K562 (cell line): ENCODE results near the gene HADHB. TPM values are rescaled to one million over a fixed set of nuclear protein-coding genes. Genes with fewer than 3 reads are reported as not detected.

Experiments used
- ATAC-seq: fragments of 200-7000 bp; cut with Tn5 transposase; 3 replicates; pipeline ENCODE4 v1.9.1; 2020; ENCODE audit warnings: moderate library complexity
- BruUV-seq: library from RNA; stranded (reverse); fragments of 400-500 nt; replicated peaks from 2 replicates; lab custom pipeline; 2021; lab: Mats Ljungman, UMichigan
- CTCF ChIA-PET: fragments of 300-600 bp; formaldehyde crosslinking; extraction: SDS; loops from one replicate; lab custom pipeline; 2021; ENCODE audit warnings: low intra/inter-chr PET ratio; lab: Yijun Ruan, JAX
- POLR2A ChIA-PET: fragments of 300-600, 350-650 bp; sonication (Branson Sonifier 250); formaldehyde crosslinking; extraction: SDS; loops from one replicate; lab custom pipeline; 2021; ENCODE audit warnings: antibody characterized with exemption, inconsistent platforms; lab: Yijun Ruan, JAX
- DNase-seq, 4 experiments: peaks; one replicate each; pipeline versions ENCODE4 v3.0.0 to v3.0.0-alpha.2; 2011 to 2018; ENCODE audit warnings: low spot score in 3 of 4, mixed read lengths in 3 of 4; ENCODE audit errors: extremely low read depth in 1 of 4
- FAIRE-seq: peaks from 2 replicates; lab custom pipeline; 2011; peaks lifted over from hg19 to GRCh38; lab: Jason Lieb, UNC
- H2AFZ ChIP-seq: 2 replicates; pipeline ENCODE4 v1.6.0; 2011; ENCODE audit warnings: low read depth, low read length, control low read depth, inconsistent platforms
- H3K27ac ChIP-seq: fragments of 200-600 bp; 3 replicates; pipeline ENCODE4 v1.8.0; 2011; ENCODE audit warnings: low read depth, mild to moderate bottlenecking, control low read depth, inconsistent platforms, low read length, moderate library complexity, mixed read lengths; ENCODE audit errors: extremely low read depth
- H3K27me3 ChIP-seq, 2 experiments: fragments of 300-600 bp in 1 of 2; 2 replicates in 1 of 2; 3 replicates in 1 of 2; pipeline versions ENCODE4 v1.6.0 to v1.8.0; 2011; ENCODE audit warnings: inconsistent platforms in 2 of 2, low read length in 2 of 2, mild to moderate bottlenecking in 1 of 2, mixed read lengths in 1 of 2, moderate library complexity in 1 of 2; ENCODE audit not compliant: control insufficient read depth in 2 of 2, insufficient read depth in 2 of 2
- H3K36me3 ChIP-seq: fragments of 300-600 bp; 3 replicates; pipeline ENCODE4 v1.8.0; 2011; ENCODE audit warnings: mild to moderate bottlenecking, low read length, inconsistent platforms; ENCODE audit not compliant: control insufficient read depth, insufficient read depth
- H3K4me1 ChIP-seq, 2 experiments: fragments of 200-600 bp in 1 of 2; replicated peaks in 1 of 2; 2 replicates in 1 of 2; 3 replicates in 1 of 2; pipeline versions ENCODE4 v1.5.1 to v1.8.0; 2011; ENCODE audit warnings: inconsistent platforms in 2 of 2, low read length in 2 of 2, mild to moderate bottlenecking in 1 of 2, mixed read lengths in 1 of 2, moderate library complexity in 1 of 2; ENCODE audit not compliant: control insufficient read depth in 2 of 2, insufficient read depth in 2 of 2
- H3K4me2 ChIP-seq: 2 replicates; pipeline ENCODE4 v1.6.1; 2011; ENCODE audit warnings: low read length, control low read depth, inconsistent platforms, mixed read lengths; ENCODE audit not compliant: insufficient read depth
- H3K4me3 ChIP-seq: fragments of 200-600 bp; sonication (generic), shearing (Covaris generic); 2 replicates; pipeline ENCODE4 v1.5.1; 2016; ENCODE audit warnings: control low read depth, inconsistent platforms
- H3K79me2 ChIP-seq: fragments of 200-600 bp; 3 replicates; pipeline ENCODE4 v1.8.0; 2011; ENCODE audit warnings: low read length, inconsistent platforms; ENCODE audit not compliant: control insufficient read depth, insufficient read depth
- H3K9ac ChIP-seq, 2 experiments: 2 replicates each; pipeline versions ENCODE4 v1.6.0 to v1.6.1; 2011; ENCODE audit warnings: low read depth in 2 of 2, low read length in 2 of 2, control low read depth in 1 of 2, inconsistent platforms in 1 of 2, mild to moderate bottlenecking in 1 of 2, mixed read lengths in 1 of 2; ENCODE audit not compliant: insufficient read depth in 1 of 2
- H3K9me1 ChIP-seq: one replicate; pipeline ENCODE4 v1.6.0; 2011; ENCODE audit warnings: inconsistent platforms, mild to moderate bottlenecking, low read length, moderate library complexity; ENCODE audit not compliant: control insufficient read depth, insufficient read depth
- H3K9me3 ChIP-seq: replicated peaks from 2 replicates; pipeline ENCODE4 v1.5.1; 2011; ENCODE audit warnings: low read depth, low read length, inconsistent platforms; ENCODE audit not compliant: control insufficient read depth, insufficient read depth
- H4K20me1 ChIP-seq: replicated peaks from 2 replicates; pipeline ENCODE4 v1.6.1; 2011; ENCODE audit warnings: low read length, inconsistent platforms, mixed read lengths; ENCODE audit not compliant: control insufficient read depth, insufficient read depth
- CBFA2T3 ChIP-seq: fragments of 450-650 bp; IDR thresholded peaks from 2 replicates; pipeline ENCODE4 v1.6.1; 2017
- EGR1 ChIP-seq: fragments of 450-650 bp; conservative IDR thresholded peaks from 2 replicates; pipeline ENCODE4 v1.6.1; 2017; ENCODE audit warnings: mild to moderate bottlenecking
- ELF4 ChIP-seq: fragments of 450-650 bp; formaldehyde crosslinking; IDR thresholded peaks from 2 replicates; pipeline ENCODE4 v1.4.0; 2022; ENCODE audit warnings: missing genetic modification characterization
- RFX1 ChIP-seq: fragments of 450-650 bp; IDR thresholded peaks from 2 replicates; pipeline ENCODE4 v1.6.1; 2016; ENCODE audit warnings: mild to moderate bottlenecking, moderate library complexity
- ZNF695 ChIP-seq: fragments of 450-650 bp; formaldehyde crosslinking; IDR thresholded peaks from 2 replicates; pipeline ENCODE4 v1.4.0; 2020; ENCODE audit warnings: mild to moderate bottlenecking, moderate library complexity
- WGBS: fragments of 100-300 bp; shearing (Covaris generic); methylation state at CpG from one replicate; pipeline ENCODE4 v1.1.6; 2016; ENCODE audit warnings: low coverage, mixed read lengths; ENCODE audit not compliant: insufficient coverage; ENCODE audit errors: missing lambda C conversion rate; 5-methylcytosine and 5-hydroxymethylcytosine counted together
- in situ Hi-C: fragments of 300-500 bp; cut with MboI; formaldehyde crosslinking; loops from 4 replicates; pipeline ENCODE4 v1.15.0; 2018; ENCODE audit warnings: inconsistent platforms, mixed read lengths
- intact Hi-C: fragments of 100-400 bp; cut with micrococcal nuclease; formaldehyde crosslinking; loops from 2 replicates; pipeline ENCODE4 v1.14.2; 2022
- polyA plus RNA-seq, 8 experiments: library from polyadenylated mRNA; depleted of rRNA in 4 of 8; stranded (reverse) in 5 of 8; unstranded in 3 of 8; fragments of >200 nt; fragmentation: Nextera tagmentation in 2 of 8; fragmentation: Illumina TruSeq in 1 of 8; extraction: Ambion mirVana in 2 of 8; extraction: Trizol in 1 of 8; gene quantifications; 2 replicates each; pipeline versions ENCODE4 v1.2.1 to v1.2.3, GENCODE V29; 2011 to 2014; ENCODE audit warnings: inconsistent platforms in 1 of 8, missing spikeins in 1 of 8
- total RNA-seq, 7 experiments: library from RNA; depleted of rRNA in 6 of 7; stranded (reverse); fragments of >200 nt in 6 of 7; fragmentation: Illumina TruSeq in 2 of 7; extraction: Trizol in 2 of 7; gene quantifications; 2 replicates each; pipeline versions ENCODE4 v1.2.1 to v1.2.3, GENCODE V29; 2011 to 2021; ENCODE audit warnings: low replicate concordance in 1 of 7
- TF ChIP-seq, protein P1 (sequence below): sonication (generic); formaldehyde crosslinking; IDR thresholded peaks from 2 replicates; pipeline ENCODE4 v1.8.1; 2023; ENCODE audit warnings: mild to moderate bottlenecking, missing genetic modification reagents

The HADHB gene
- total and polyA plus RNA-seq, 9 of the 15 experiments (the other 6 are each of a cell fraction or from before 2014, with no cell fraction given) = 67.3 to 199 (median 100) TPM

DNA sequence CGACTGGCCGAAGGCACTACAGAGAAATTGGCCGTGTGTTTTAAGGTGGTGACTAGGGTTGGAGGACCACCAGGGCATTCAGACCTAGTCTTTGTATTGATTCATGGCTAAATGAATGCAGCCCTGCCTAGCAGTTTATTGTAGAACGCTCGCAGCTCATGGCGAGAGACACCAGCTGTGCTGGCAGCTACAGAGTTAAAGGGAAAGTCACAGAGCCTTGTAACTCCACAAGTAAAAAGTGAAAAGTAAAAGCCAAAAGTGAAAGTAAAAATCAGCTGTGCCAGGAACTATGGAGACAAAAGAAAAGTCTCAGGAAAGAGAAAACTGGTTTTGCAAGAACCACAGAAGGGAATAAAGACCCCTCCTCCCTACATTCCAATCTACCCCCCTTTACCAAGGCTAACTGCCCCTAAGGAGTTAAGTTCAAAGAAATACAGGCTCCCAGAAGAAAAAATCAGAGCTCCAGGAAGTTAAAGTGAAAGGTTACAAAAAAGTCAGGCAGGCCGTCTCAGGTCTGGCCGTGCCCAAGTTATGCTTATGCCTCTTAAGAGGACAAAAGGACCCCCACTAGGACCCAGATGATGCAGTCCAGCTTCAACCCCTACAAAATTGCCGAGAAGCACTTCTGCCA, 54.8 kb downstream of the HADHB start:
- Histone ChIP-seq H3K4me1 (peaks cover 0 to 2% of the 10 kb centered on the region in 2 experiments; a peak in 1 of 5 replicates), H3K27me3 (peaks cover 10 to 22% of the 10 kb centered on the region in 2 experiments; a peak in 4 of 5 replicates), H3K9ac (peak overlapping the region in 1 of 2 experiments; percentile 17; a peak in 1 of 4 replicates), H3K79me2 (no peaks in the 10 kb centered on the region), H3K27ac (no peak overlapping the region), H3K4me3 (no peak overlapping the region), H4K20me1 (no peaks in the 10 kb centered on the region), H3K9me3 (no peaks in the 10 kb centered on the region), H2AFZ (peak overlapping the region; percentile 64), H3K36me3 (no peaks in the 10 kb centered on the region), H3K4me2 (peak overlapping the region; percentile 51), H3K9me1 (no peaks in the 10 kb centered on the region)
- TF ChIP-seq CBFA2T3 = no peak
- no peak for TF ChIP-seq ELF4
- TF ChIP-seq RFX1 = peak; percentile 25
- 32% methylated on average over 9 of the region's 9 CpGs for WGBS
- in situ Hi-C loops = no loop called here
- CTCF ChIA-PET = no interaction called here
- DNase-seq = no peak
- ATAC-seq = no peak
- intact Hi-C loops = no loop called here
- peak; percentile 74 for FAIRE-seq
- BruUV-seq = no TSS peak
- POLR2A ChIA-PET = interaction anchor here (0.7 to 1.7 kb wide), 3 partner anchors 10 to 62 kb away, joined by 3 to 8 read pairs (median 3); no protein-coding TSS in a partner anchor

DNA sequence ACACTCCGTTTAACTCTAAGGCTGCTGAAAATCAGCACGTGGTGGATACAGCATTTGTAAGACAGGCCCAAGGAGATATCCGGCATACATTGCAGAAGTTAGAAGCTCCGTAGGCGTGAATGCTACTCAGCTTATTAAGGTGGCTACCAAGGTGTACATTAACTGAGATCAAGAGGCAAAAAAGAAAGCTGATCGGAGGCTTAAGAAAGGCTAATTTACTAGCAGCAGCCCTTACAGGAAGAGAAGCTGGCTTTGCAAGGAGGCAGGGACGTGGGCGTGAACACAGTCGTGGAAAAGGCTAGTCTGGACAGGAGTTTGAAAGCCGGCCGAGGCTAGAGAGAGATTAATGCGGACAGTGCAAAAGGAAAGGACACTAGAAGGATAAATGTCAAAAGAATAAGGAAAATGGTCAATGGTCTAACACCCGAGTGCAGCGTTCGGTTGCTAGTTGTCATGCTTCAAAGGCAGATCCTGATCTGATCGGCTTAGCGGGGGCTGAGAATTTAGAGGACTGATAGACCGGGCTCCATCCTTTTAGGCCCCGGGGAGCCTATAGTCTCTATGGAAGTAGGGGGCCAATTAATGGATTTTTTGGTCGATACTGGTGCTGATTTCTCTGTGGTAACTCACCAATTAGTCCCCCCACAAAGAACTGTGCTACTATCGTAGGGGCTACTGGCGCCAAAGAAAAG, 55.6 kb downstream of the HADHB start:
- Histone ChIP-seq H3K27me3 (peaks cover 13 to 22% of the 10 kb centered on the region in 2 experiments; a peak in 4 of 5 replicates), H3K36me3 (no peaks in the 10 kb centered on the region), H3K4me3 (no peak overlapping the region), H3K27ac (no peak overlapping the region), H3K4me1 (peaks cover 0 to 2% of the 10 kb centered on the region in 2 experiments; a peak in 1 of 5 replicates), H3K9me1 (no peaks in the 10 kb centered on the region), H4K20me1 (no peaks in the 10 kb centered on the region), H3K9ac (no peak overlapping the region), H3K9me3 (no peaks in the 10 kb centered on the region), H3K4me2 (no peak overlapping the region), H2AFZ (peak overlapping the region; percentile 63), H3K79me2 (no peaks in the 10 kb centered on the region)
- DNase-seq (no peak), FAIRE-seq (peak; percentile 46), ATAC-seq (no peak)
- BruUV-seq = no TSS peak
- ChIA-PET CTCF (no interaction called here), POLR2A (interaction anchor here (0.7 to 1.7 kb wide), 2 partner anchors 16 to 63 kb away, joined by 3 to 8 read pairs; no protein-coding TSS in a partner anchor)
- in situ Hi-C loops = no loop called here
- intact Hi-C loops = no loop called here
- TF ChIP-seq EGR1 (0 out of 2 replicates have a peak, but pooled peaks have one; percentile 21), ZNF695 (CRISPR knock-in tag) (no peak)
- TF ChIP-seq, protein P1, sequence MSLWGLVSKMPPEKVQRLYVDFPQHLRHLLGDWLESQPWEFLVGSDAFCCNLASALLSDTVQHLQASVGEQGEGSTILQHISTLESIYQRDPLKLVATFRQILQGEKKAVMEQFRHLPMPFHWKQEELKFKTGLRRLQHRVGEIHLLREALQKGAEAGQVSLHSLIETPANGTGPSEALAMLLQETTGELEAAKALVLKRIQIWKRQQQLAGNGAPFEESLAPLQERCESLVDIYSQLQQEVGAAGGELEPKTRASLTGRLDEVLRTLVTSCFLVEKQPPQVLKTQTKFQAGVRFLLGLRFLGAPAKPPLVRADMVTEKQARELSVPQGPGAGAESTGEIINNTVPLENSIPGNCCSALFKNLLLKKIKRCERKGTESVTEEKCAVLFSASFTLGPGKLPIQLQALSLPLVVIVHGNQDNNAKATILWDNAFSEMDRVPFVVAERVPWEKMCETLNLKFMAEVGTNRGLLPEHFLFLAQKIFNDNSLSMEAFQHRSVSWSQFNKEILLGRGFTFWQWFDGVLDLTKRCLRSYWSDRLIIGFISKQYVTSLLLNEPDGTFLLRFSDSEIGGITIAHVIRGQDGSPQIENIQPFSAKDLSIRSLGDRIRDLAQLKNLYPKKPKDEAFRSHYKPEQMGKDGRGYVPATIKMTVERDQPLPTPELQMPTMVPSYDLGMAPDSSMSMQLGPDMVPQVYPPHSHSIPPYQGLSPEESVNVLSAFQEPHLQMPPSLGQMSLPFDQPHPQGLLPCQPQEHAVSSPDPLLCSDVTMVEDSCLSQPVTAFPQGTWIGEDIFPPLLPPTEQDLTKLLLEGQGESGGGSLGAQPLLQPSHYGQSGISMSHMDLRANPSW = no peak
- 65% methylated on average over 22 of the region's 22 CpGs for WGBS
